Measurements from ENCODE around the gene NBL1. TPM values are rescaled to one million over a fixed set of nuclear protein-coding genes. Genes with fewer than 3 reads are reported as not detected.
A peak's percentile ranks its signal among the peaks of the same experiment; 100 is the strongest.

NBL1 gene
- total RNA-seq, 1 experiment from 2014 or later = 160 TPM

DNA sequence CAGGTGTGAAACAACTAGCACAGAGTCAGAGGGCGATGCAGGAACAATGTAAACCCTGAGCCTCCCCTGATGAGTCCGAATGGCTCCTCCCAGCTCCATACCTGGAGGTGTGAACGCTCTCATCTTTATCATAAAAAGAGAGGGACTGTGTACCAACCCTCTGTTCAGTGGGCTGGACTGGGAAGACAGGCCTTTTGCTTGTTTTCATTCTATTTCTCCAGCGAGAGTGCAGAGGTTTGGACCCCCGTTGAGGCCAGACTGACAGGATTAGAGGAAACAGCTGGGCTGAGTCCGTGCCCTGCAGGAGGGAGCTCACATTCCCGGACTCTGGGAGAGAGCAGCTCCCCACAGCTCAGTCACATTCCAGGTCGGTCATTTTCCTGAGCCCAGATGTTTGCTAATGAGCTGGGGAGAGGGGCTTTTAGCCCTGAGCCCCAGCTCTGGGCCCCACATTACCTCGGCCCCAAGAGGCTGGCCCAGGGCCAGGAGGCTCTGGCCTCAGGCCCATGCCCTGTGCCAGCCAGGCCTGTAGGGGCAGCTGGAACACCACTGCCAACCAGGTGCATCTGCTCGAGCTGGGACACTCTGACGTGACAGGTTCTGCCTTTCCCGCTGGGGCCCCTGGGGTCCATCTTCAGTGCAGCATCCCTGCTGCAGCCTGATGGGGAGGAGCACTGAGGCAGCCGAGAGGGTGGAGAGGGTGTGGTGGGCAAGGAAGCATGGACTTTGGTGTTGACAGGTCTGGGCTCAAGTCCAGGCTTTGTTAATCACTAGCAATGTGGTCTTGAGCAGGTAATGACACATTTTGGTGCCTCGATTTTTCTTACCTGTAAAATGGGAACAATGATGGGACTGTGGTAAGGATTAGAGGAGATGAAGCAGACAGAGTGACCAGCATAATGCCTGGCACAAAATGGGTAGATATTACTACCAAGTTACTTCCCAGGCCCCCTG is 3.5 kb upstream of the NBL1 start:
- DNase-seq (ENCODE audit: low read depth) = peak; percentile 56
- in situ Hi-C loops (cut with HindIII; ENCODE audit: low pct_unique_long_range_greater_than_20kb, low sequenced_read_pairs) = no loop called here

DNA sequence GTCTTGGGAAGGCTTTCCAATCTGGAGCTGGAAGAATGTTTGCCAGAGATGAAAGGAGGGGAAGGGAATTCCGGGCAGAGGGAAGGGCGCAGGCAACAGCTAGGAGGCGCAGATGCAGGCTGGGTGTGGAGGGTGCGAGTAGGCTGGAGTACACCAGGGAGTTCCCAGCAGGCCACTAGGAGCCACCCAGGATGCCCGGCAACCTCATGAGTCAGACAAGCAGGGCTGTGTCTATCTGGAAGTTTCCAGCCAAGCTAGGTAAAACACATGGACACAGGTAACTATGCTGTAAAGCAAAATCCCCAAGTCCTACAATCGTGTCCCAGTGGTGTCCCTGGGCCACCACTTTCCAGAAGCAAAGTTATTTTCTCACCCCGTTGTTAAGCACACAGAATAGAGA is 990 bp upstream of the NBL1 start:
- DNase-seq (ENCODE audit: low read depth) = peak; percentile 66
- in situ Hi-C loops (cut with HindIII; ENCODE audit: low pct_unique_long_range_greater_than_20kb, low sequenced_read_pairs) = no loop called here

GRCh38 chr1:19644395-19644680 is 227 bp downstream of the NBL1 start:
- in situ Hi-C loops (cut with HindIII; ENCODE audit: low pct_unique_long_range_greater_than_20kb, low sequenced_read_pairs) = no loop called here
- no peak for DNase-seq (ENCODE audit: low read depth)

DNA sequence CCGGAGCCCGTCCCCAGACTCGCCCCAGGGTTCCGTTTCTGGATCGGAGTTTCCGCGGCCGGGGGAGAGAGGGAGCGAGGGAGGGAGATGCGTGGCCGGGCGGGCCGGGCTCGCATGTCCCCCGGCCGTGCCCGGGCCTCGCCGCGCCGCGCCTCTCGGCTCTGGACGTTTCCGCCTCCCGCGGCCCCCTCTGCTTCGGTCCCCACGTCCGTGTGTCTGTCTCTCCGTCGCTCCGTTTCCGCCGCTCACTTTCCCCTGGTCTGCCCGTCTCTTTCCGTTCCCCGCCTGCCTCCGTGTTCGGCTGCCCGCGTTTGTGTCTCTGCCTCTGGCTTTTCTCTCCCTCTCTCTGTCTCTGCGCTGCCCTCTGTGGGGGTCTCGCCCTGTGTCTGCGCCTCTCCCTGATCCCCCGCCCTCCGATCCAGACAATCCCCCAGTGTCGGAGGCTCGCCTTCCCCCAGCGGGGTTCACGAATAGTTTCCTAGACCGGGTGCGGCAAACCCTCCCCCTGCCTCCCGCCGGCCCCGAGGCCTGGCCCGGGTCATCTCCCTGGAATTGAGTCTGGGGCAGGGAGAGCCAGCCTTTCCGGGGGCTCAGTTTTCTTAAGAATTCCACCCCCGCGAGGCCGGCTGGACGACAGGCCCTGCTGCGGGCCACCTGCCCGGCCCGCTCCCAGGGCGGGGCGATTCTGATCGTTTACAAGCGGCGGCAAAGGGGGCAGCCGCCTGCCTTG is 735 bp downstream of the NBL1 start:
- DNase-seq (ENCODE audit: low read depth) = peak; percentile 34
- in situ Hi-C loops (cut with HindIII; ENCODE audit: low pct_unique_long_range_greater_than_20kb, low sequenced_read_pairs) = no loop called here

DNA sequence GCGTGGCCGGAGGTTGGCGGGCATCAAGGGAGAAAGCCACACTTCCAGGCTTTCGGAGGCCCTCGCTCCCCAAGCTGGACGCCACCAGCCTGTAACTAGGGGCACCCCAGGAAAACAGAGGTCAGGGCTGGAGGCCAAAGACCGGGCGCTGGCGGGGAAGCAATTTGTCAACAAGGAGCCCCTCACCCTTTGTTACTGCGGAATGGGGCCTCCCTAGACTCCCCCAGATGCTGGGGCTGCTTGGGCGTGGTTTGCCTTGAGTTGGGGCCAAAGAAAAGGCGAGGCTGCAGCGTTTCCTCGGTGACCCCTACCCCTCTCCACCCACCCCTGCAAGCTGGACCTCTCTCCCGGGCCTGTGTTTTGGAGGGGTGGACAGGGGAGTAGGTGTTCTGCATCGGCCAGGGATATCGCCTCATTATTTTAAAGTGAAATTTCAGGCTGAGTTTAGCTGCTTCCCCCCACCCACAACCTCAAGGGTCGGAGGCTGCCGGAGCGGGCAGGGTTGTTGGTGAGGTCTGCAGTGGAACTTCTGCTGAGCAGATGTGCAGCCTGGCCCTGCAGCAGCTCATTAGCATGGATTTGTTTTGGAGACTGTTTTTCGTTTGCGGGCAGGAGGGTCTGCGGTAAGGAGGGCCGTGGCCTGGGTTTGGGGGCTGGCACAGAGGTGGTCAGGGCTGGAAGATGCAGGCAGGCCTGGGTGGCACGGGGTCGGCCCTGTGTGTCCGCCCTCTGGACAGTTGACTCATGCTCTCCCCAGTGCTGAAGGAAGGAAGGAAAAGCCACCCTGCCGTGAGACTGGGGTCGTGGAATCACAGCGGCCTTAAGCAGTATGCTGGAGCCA is 1.5 kb downstream of the NBL1 start:
- DNase-seq (ENCODE audit: low read depth) = no peak
- in situ Hi-C loops (cut with HindIII; ENCODE audit: low pct_unique_long_range_greater_than_20kb, low sequenced_read_pairs) = no loop called here

DNA sequence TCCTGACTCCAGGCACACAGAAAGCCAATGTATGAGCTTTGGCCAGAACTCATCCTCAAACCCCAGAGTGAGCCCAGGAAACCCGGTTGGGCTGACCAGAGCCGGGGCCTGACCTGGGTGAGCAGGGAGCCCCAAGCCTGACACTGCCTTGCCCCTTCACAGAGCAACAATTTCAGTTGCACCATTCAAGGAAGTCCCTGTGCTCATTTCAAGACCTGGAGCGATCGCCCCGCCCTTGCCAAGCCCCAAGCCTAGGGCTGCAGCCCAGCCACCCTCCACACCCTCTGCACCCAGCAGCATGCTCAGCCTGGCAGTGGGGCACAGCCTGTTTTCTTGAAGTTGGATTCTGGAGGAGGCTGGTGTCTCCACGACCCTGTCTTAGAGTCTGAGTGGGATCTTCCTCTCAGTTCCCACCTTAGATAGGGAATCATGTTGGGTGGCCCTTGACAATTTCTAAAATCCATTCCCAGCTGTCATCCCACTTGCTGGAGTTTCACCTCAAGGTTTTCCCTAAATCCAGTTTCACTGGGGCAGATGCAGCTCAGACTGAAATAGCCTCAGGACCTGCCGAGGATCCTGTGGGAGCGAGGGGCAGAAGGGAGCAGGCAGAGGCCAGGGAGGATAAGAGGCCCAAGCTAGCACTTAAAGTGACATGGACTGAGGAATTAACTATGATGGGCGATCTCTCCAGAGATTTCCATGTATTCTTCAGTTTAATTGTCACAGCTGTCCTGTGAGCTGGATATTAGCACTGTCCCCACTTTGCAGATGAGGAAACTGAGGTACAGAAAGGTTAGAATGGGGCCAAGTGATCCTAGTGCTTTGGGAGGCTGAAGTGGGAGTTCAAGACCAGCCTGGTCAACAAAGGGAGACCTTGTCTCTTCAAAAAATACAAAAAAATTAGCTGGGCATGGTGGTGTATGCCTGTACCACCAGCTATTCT is 2.5 kb downstream of the NBL1 start:
- in situ Hi-C loops (cut with HindIII; ENCODE audit: low pct_unique_long_range_greater_than_20kb, low sequenced_read_pairs) = no loop called here
- DNase-seq (ENCODE audit: low read depth) = no peak

DNA sequence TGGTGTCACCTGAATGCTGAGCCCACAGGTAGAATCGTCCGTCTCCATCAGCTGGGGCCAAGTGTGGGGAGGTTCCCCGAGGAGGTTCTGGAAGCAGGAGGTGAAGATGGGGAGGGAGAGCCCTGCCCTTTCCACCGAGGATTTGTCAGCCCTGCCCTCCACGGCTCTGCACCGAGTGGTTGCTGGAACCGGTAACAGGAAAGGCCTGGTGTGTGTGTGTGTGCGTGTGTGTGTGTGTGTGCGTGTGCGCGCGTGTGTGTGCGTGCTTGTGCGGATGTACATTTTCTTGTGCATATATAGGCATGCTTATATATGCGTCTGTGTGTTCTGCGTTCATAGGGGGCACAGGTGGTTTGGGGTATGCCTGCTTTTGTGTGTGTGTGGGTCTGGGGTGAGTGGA is 3.5 kb downstream of the NBL1 start:
- no peak for DNase-seq (ENCODE audit: low read depth)
- in situ Hi-C loops (cut with HindIII; ENCODE audit: low pct_unique_long_range_greater_than_20kb, low sequenced_read_pairs) = no loop called here

GRCh38 chr1:19648239-19648638 is 4.1 kb downstream of the NBL1 start:
- DNase-seq (ENCODE audit: low read depth) = no peak

GRCh38 chr1:19648689-19649088 is 4.6 kb downstream of the NBL1 start:
- DNase-seq (ENCODE audit: low read depth) = no peak
- in situ Hi-C loops (cut with HindIII; ENCODE audit: low pct_unique_long_range_greater_than_20kb, low sequenced_read_pairs) = no loop called here

More at GRCh38 chr1:19648239-19648638, 4.1 kb downstream of the NBL1 start:
- in situ Hi-C loops (cut with HindIII; ENCODE audit: low pct_unique_long_range_greater_than_20kb, low sequenced_read_pairs) = no loop called here

- DNase-seq (ENCODE audit: low read depth) = no peak
- in situ Hi-C loops (cut with HindIII; ENCODE audit: low pct_unique_long_range_greater_than_20kb, low sequenced_read_pairs) = no loop called here
Measured at GRCh38 chr1:19650416-19651140, 6.5 kb downstream of the NBL1 start.

DNA sequence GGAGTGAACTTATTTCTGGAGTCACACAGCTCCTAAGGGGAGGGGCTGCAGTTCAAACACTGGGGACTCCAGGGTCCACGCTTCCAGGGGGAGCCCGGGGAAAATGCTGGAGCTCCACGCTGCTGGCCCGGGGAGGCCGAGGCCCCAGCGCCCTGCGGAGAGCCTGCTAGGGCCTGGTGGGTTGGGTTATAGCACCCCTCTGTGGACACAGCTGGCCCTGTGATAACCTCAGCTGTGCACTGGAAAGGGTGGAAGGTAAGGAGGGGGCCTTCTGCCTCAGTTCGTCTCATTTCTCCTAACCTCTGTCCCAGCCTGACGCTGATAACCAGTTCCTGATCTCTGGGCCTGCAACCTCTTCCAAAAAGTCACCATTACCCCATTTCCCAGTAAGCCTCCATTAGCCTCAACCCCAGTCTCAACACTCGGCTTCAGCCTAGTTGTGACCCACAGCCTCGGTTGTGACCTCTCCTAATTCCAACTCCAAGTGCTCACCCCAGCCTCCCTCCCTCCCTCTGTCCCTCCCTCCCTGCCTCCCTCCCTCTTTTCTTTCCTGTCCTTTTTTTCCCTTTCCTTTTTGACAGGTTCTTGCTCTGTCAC is 7.1 kb downstream of the NBL1 start:
- in situ Hi-C loops (cut with HindIII; ENCODE audit: low pct_unique_long_range_greater_than_20kb, low sequenced_read_pairs) = no loop called here
- no peak for DNase-seq (ENCODE audit: low read depth)

DNA sequence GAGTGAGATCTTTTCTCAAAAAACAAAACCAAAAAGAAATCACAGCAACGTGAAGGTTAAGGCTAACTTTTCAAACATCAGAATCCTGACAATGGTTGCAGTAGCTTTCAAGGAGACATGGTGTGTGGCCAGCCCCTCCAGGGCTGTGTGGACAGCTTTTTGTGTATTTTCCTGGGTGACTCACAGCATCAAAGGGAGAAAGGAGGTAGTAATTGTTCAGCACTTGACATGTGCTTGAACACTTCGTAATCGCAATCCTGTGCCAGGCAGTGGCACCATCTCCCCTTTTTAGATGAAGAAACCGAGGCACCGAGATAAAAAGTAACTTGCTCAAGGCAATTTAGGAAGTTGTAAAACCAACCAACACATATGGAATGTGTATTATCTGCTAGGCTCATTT is 10.3 kb downstream of the NBL1 start:
- in situ Hi-C loops (cut with HindIII; ENCODE audit: low pct_unique_long_range_greater_than_20kb, low sequenced_read_pairs) = no loop called here
- DNase-seq (ENCODE audit: low read depth) = no peak

GRCh38 chr1:19654886-19655717 is 11.0 kb downstream of the NBL1 start:
- DNase-seq (ENCODE audit: low read depth) = no peak
- in situ Hi-C loops (cut with HindIII; ENCODE audit: low pct_unique_long_range_greater_than_20kb, low sequenced_read_pairs) = no loop called here

- DNase-seq (ENCODE audit: low read depth) = no peak
- in situ Hi-C loops (cut with HindIII; ENCODE audit: low pct_unique_long_range_greater_than_20kb, low sequenced_read_pairs) = no loop called here
Measured at GRCh38 chr1:19655718-19656080, 11.6 kb downstream of the NBL1 start.

DNA sequence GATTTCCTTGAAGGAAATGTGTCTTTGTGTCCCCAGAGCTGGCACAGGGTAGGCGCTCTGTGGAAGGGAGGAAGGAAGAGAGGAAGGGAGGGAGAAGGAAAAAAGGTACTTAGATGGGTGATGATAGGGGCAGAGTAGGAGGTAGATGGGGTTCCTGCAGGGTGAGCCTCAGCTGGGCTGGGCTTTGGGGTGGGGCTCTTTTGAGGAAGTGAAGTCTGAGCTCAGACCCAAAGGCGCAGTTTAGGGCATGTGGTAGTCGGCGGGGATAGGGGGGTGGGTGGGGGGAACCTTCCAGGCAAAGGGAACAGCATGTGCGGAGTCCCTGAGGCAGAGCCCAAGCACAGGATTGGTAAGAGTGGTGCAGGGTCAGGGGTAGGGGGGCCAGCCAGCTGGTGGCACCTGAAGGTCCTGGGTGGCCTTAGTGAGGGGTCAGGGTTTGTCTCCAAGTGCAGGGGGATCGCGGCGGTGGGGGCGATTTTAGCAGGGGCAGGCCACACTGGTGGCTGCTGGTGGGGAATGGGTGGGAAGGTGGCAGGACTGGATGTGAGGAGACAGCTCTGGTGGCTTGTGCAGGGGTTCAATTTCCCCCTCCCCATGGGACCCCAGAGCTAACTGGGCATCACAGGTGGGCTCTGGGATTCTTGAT is 12.1 kb downstream of the NBL1 start:
- in situ Hi-C loops (cut with HindIII; ENCODE audit: low pct_unique_long_range_greater_than_20kb, low sequenced_read_pairs) = no loop called here

More for the DNA sequence above, 12.1 kb downstream of the NBL1 start:
- DNase-seq (ENCODE audit: low read depth) = no peak

Data from Caki2 (cell line).